HepG2 (cell line): ENCODE measurements around the gene CACTIN. TPM values are rescaled to one million over a fixed set of nuclear protein-coding genes. Genes with fewer than 3 reads are reported as not detected.

Experiments
- ATAC-seq: fragments of 200-7000 bp; cut with Tn5 transposase; 3 replicates; pipeline ENCODE4 v1.9.1; 2020; ENCODE audit warnings: mild to moderate bottlenecking, moderate library complexity
- BruUV-seq: library from RNA; stranded (reverse); fragments of 400-500 nt; replicated peaks from 2 replicates; lab custom pipeline; 2021; lab: Mats Ljungman, UMichigan
- CTCF ChIA-PET: fragments of 300-600 bp; formaldehyde crosslinking; extraction: SDS; loops from one replicate; lab custom pipeline; 2021; ENCODE audit warnings: low total read pairs, inconsistent platforms, low intra/inter-chr PET ratio; lab: Yijun Ruan, JAX
- POLR2A ChIA-PET: fragments of 350-600 bp; sonication (Branson Sonifier 250); formaldehyde crosslinking; loops from one replicate; lab custom pipeline; 2020; ENCODE audit warnings: antibody characterized with exemption, inconsistent platforms; lab: Yijun Ruan, JAX
- DNase-seq: peaks from one replicate; pipeline ENCODE4 v3.0.0-alpha.2; 2015; ENCODE audit warnings: low spot score
- FAIRE-seq: peaks from 3 replicates; lab custom pipeline; 2011; peaks lifted over from hg19 to GRCh38; lab: Jason Lieb, UNC
- H2AFZ ChIP-seq: one replicate; pipeline ENCODE4 v1.6.1; 2011; ENCODE audit warnings: low read length, inconsistent platforms
- H3K27ac ChIP-seq: fragments of 300-600 bp; 3 replicates; pipeline ENCODE4 v1.8.0; 2011; ENCODE audit warnings: mixed run types, mild to moderate bottlenecking, mixed read lengths, low read length, inconsistent platforms; ENCODE audit not compliant: insufficient read depth; ENCODE audit errors: extremely low read length
- H3K27me3 ChIP-seq, 2 experiments: fragments of 200-600 bp in 1 of 2; 2 replicates in 1 of 2; 3 replicates in 1 of 2; pipeline versions ENCODE4 v1.6.0 to v1.8.0; 2011; ENCODE audit warnings: low read length in 2 of 2, mild to moderate bottlenecking in 2 of 2, moderate library complexity in 2 of 2, inconsistent platforms in 1 of 2; ENCODE audit not compliant: insufficient read depth in 2 of 2, control insufficient read depth in 1 of 2
- H3K36me3 ChIP-seq, 2 experiments: fragments of 200-600 bp in 1 of 2; replicated peaks in 1 of 2; 2 replicates in 1 of 2; 3 replicates in 1 of 2; pipeline versions ENCODE4 v1.5.1 to v1.8.0; 2011; ENCODE audit warnings: low read length in 2 of 2, inconsistent platforms in 1 of 2; ENCODE audit not compliant: insufficient read depth in 2 of 2, control insufficient read depth in 1 of 2
- H3K4me1 ChIP-seq: 2 replicates; pipeline ENCODE4 v1.5.1; 2012; ENCODE audit warnings: low read length, inconsistent platforms; ENCODE audit not compliant: insufficient read depth
- H3K4me2 ChIP-seq: 2 replicates; pipeline ENCODE4 v1.6.0; 2011; ENCODE audit warnings: low read depth, low read length, inconsistent platforms
- H3K4me3 ChIP-seq, 3 experiments: fragments of 200-600 bp in 1 of 3; sonication (generic), shearing (Covaris generic) in 1 of 3; replicated peaks in 1 of 3; 2 replicates each; pipeline ENCODE4 v1.5.1; 2011 to 2016; ENCODE audit warnings: low read length in 3 of 3, inconsistent platforms in 2 of 3, low read depth in 2 of 3, mild to moderate bottlenecking in 2 of 3, control low read depth in 1 of 3, mixed read lengths in 1 of 3; ENCODE audit not compliant: insufficient read depth in 1 of 3
- H3K79me2 ChIP-seq: one replicate; pipeline ENCODE4 v1.6.1; 2011; ENCODE audit warnings: low read length, inconsistent platforms; ENCODE audit not compliant: insufficient read depth
- H3K9ac ChIP-seq: 2 replicates; pipeline ENCODE4 v1.6.0; 2011; ENCODE audit warnings: mild to moderate bottlenecking, low read depth, low read length, inconsistent platforms; ENCODE audit not compliant: insufficient read depth
- H3K9me3 ChIP-seq: 2 replicates; pipeline ENCODE4 v1.5.1; 2012; ENCODE audit warnings: mild to moderate bottlenecking, low read length
- H4K20me1 ChIP-seq: 2 replicates; pipeline ENCODE4 v1.6.0; 2011; ENCODE audit warnings: inconsistent platforms, mild to moderate bottlenecking, low read length, moderate library complexity; ENCODE audit not compliant: insufficient read depth
- PRPF4 ChIP-seq: fragments of 200-400 bp; formaldehyde crosslinking; IDR thresholded peaks from 2 replicates; pipeline ENCODE4 v1.6.1; 2016; ENCODE audit warnings: low read length, low read depth; ENCODE audit not compliant: poor library complexity, severe bottlenecking
- ZBTB38 ChIP-seq: sonication (generic); formaldehyde crosslinking; IDR thresholded peaks from 2 replicates; pipeline ENCODE4 v1.5.1; 2020; ENCODE audit warnings: mild to moderate bottlenecking, missing genetic modification reagents
- ZNF12 ChIP-seq: sonication (generic); formaldehyde crosslinking; IDR thresholded peaks from 2 replicates; pipeline ENCODE4 v1.5.0; 2020; ENCODE audit warnings: missing genetic modification reagents
- WGBS: methylation state at CpG from one replicate; pipeline ENCODE4 v1.1.6; 2017; ENCODE audit warnings: low lambda C conversion rate; 5-methylcytosine and 5-hydroxymethylcytosine counted together
- in situ Hi-C: cut with HindIII; loops from 2 replicates; pipeline ENCODE4 v1.10.0; 2017; ENCODE audit warnings: low pct_unique_long_range_greater_than_20kb; ENCODE audit not compliant: extremely low pct_ligation_motif_present
- intact Hi-C: fragments of 100-400 bp; cut with micrococcal nuclease; formaldehyde crosslinking; loops from one replicate; pipeline ENCODE4 v1.10.0; 2022; ENCODE audit not compliant: unreplicated experiment
- polyA plus RNA-seq, 8 experiments: library from polyadenylated mRNA; depleted of rRNA in 3 of 8; stranded (reverse) in 7 of 8; unstranded in 1 of 8; fragments of >200 nt; fragmentation: Illumina TruSeq in 4 of 8; extraction: Trizol in 4 of 8; gene quantifications; 2 replicates each; pipeline versions ENCODE4 v1.2.1 to v1.2.3, GENCODE V29; 2011 to 2016; ENCODE audit warnings: low read depth in 4 of 8, missing spikeins in 1 of 8, mixed read lengths in 1 of 8; ENCODE audit not compliant: insufficient read depth in 1 of 8
- total RNA-seq, 5 experiments: library from RNA; depleted of rRNA; stranded (reverse); fragments of >200 nt; fragmentation: Illumina TruSeq; extraction: Trizol; gene quantifications; 2 replicates each; pipeline ENCODE4 v1.2.3, GENCODE V29; 2016; ENCODE audit warnings: low read depth in 1 of 5
- TF ChIP-seq, protein P1 (sequence below): sonication (generic); formaldehyde crosslinking; IDR thresholded peaks from 2 replicates; pipeline ENCODE4 v1.4.0; 2020; ENCODE audit warnings: missing genetic modification reagents
- TF ChIP-seq, protein P2 (sequence below): sonication (generic); formaldehyde crosslinking; conservative IDR thresholded peaks from 2 replicates; pipeline ENCODE4 v1.4.0; 2020; ENCODE audit warnings: mild to moderate bottlenecking, missing genetic modification reagents, moderate library complexity

CACTIN gene
- total and polyA plus RNA-seq, 2 of the 13 experiments (the other 11 are each of a cell fraction or from before 2014, with no cell fraction given) = 10.0 to 16.6 TPM

DNA sequence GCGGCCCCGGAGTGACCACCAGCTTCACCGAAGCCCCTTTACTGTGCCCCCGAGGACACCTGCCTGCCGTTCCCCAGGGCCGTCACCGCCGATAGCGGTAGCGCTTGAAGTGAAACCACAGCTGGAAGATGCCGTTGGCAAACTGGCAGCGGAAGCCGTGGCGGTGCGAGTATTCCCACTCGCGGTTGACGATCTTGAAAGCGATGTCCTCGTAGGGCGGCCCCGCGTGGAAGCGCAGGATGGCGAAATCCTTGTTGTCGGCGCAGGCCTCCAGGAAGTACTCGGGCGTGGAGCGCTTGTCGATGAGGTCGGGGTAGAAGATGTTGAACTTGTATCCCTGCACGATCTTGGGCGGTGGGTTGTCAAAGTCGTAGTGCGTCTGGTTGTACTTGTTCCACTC is 14.7 kb downstream of the CACTIN start:
- no peak overlapping the region for H3K9ac ChIP-seq
- in situ Hi-C loops = no loop called here
- POLR2A ChIA-PET = no interaction called here
- TF ChIP-seq, protein P1, sequence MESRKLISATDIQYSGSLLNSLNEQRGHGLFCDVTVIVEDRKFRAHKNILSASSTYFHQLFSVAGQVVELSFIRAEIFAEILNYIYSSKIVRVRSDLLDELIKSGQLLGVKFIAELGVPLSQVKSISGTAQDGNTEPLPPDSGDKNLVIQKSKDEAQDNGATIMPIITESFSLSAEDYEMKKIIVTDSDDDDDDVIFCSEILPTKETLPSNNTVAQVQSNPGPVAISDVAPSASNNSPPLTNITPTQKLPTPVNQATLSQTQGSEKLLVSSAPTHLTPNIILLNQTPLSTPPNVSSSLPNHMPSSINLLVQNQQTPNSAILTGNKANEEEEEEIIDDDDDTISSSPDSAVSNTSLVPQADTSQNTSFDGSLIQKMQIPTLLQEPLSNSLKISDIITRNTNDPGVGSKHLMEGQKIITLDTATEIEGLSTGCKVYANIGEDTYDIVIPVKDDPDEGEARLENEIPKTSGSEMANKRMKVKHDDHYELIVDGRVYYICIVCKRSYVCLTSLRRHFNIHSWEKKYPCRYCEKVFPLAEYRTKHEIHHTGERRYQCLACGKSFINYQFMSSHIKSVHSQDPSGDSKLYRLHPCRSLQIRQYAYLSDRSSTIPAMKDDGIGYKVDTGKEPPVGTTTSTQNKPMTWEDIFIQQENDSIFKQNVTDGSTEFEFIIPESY (CRISPR knock-in tag) = 0 out of 2 replicates have a peak, but pooled peaks have one; percentile 38
- TF ChIP-seq ZBTB38 (CRISPR knock-in tag) = 0 out of 2 replicates have a peak, but pooled peaks have one; percentile 22
- TF ChIP-seq, protein P2, sequence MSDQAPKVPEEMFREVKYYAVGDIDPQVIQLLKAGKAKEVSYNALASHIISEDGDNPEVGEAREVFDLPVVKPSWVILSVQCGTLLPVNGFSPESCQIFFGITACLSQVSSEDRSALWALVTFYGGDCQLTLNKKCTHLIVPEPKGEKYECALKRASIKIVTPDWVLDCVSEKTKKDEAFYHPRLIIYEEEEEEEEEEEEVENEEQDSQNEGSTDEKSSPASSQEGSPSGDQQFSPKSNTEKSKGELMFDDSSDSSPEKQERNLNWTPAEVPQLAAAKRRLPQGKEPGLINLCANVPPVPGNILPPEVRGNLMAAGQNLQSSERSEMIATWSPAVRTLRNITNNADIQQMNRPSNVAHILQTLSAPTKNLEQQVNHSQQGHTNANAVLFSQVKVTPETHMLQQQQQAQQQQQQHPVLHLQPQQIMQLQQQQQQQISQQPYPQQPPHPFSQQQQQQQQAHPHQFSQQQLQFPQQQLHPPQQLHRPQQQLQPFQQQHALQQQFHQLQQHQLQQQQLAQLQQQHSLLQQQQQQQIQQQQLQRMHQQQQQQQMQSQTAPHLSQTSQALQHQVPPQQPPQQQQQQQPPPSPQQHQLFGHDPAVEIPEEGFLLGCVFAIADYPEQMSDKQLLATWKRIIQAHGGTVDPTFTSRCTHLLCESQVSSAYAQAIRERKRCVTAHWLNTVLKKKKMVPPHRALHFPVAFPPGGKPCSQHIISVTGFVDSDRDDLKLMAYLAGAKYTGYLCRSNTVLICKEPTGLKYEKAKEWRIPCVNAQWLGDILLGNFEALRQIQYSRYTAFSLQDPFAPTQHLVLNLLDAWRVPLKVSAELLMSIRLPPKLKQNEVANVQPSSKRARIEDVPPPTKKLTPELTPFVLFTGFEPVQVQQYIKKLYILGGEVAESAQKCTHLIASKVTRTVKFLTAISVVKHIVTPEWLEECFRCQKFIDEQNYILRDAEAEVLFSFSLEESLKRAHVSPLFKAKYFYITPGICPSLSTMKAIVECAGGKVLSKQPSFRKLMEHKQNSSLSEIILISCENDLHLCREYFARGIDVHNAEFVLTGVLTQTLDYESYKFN (CRISPR knock-in tag) = no peak
- TF ChIP-seq ZNF12 (CRISPR knock-in tag) = no peak
- peak; percentile 51 for TF ChIP-seq PRPF4
- H3K27me3 ChIP-seq = no peaks in the 10 kb centered on the region
- no peaks in the 10 kb centered on the region for H4K20me1 ChIP-seq
- no peak overlapping the region for H3K27ac ChIP-seq
- H3K4me1 ChIP-seq = peaks cover 17% of the 10 kb centered on the region
- H3K9me3 ChIP-seq = no peaks in the 10 kb centered on the region
- H3K36me3 ChIP-seq = peaks cover 3 to 13% of the 10 kb centered on the region in 2 experiments; a peak in 2 of 5 replicates
- no peak overlapping the region for H3K4me2 ChIP-seq
- H3K79me2 ChIP-seq = no peaks in the 10 kb centered on the region
- H3K4me3 ChIP-seq = no peak overlapping the region
- intact Hi-C loops = no loop called here
- WGBS = 99% methylated on average over 31 of the region's 36 CpGs
- FAIRE-seq (no peak), DNase-seq (no peak), ATAC-seq (no peak)
- CTCF ChIA-PET = no interaction called here
- TSS peak; percentile 40 for BruUV-seq
- no peak overlapping the region for H2AFZ ChIP-seq
